SU-DHL-6 (cell line): ENCODE measurements around the gene PLPPR2.

Experiments
- EZH2phosphoT487 ChIP-seq: fragments of 200-600 bp; sonication (generic), shearing (Covaris generic); conservative IDR thresholded peaks from 2 replicates; pipeline ENCODE4 v1.6.1; 2018; ENCODE audit warnings: mild to moderate bottlenecking, antibody characterized with exemption, low read length, moderate library complexity, mixed read lengths
- TF ChIP-seq, protein P1 (sequence below): fragments of 200-600 bp; sonication (generic); IDR thresholded peaks from one replicate; pipeline ENCODE4 v1.5.1; 2017; ENCODE audit warnings: antibody characterized with exemption, mild to moderate bottlenecking, low read length, moderate library complexity; ENCODE audit not compliant: insufficient read depth, poor library complexity, severe bottlenecking

GRCh38 chr19:11338121-11338520 is 17.1 kb upstream of the PLPPR2 start:
- no peak for TF ChIP-seq EZH2phosphoT487
- TF ChIP-seq, protein P1, sequence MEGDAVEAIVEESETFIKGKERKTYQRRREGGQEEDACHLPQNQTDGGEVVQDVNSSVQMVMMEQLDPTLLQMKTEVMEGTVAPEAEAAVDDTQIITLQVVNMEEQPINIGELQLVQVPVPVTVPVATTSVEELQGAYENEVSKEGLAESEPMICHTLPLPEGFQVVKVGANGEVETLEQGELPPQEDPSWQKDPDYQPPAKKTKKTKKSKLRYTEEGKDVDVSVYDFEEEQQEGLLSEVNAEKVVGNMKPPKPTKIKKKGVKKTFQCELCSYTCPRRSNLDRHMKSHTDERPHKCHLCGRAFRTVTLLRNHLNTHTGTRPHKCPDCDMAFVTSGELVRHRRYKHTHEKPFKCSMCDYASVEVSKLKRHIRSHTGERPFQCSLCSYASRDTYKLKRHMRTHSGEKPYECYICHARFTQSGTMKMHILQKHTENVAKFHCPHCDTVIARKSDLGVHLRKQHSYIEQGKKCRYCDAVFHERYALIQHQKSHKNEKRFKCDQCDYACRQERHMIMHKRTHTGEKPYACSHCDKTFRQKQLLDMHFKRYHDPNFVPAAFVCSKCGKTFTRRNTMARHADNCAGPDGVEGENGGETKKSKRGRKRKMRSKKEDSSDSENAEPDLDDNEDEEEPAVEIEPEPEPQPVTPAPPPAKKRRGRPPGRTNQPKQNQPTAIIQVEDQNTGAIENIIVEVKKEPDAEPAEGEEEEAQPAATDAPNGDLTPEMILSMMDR, result no peak
